ENCODE data around the gene CHRNA1.

GRCh38 chr2:174784316-174784715 lies 20.0 kb upstream of the CHRNA1 start:
- TF ChIP-seq, protein P1, sequence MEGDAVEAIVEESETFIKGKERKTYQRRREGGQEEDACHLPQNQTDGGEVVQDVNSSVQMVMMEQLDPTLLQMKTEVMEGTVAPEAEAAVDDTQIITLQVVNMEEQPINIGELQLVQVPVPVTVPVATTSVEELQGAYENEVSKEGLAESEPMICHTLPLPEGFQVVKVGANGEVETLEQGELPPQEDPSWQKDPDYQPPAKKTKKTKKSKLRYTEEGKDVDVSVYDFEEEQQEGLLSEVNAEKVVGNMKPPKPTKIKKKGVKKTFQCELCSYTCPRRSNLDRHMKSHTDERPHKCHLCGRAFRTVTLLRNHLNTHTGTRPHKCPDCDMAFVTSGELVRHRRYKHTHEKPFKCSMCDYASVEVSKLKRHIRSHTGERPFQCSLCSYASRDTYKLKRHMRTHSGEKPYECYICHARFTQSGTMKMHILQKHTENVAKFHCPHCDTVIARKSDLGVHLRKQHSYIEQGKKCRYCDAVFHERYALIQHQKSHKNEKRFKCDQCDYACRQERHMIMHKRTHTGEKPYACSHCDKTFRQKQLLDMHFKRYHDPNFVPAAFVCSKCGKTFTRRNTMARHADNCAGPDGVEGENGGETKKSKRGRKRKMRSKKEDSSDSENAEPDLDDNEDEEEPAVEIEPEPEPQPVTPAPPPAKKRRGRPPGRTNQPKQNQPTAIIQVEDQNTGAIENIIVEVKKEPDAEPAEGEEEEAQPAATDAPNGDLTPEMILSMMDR (IDR thresholded peaks at IDR 0.05), result no peak
- no peak for TF ChIP-seq POLR2AphosphoS5 (IDR thresholded peaks at IDR 0.05)
